K562 (cell line): Measurements from ENCODE around the gene PCDH9. TPM values are rescaled to one million over a fixed set of nuclear protein-coding genes. Genes with fewer than 3 reads are reported as not detected.

Experiments used
- ATAC-seq: fragments of 200-7000 bp; cut with Tn5 transposase; 3 replicates; pipeline ENCODE4 v1.9.1; 2020; ENCODE audit warnings: moderate library complexity
- BruUV-seq: library from RNA; stranded (reverse); fragments of 400-500 nt; replicated peaks from 2 replicates; lab custom pipeline; 2021; lab: Mats Ljungman, UMichigan
- CTCF ChIA-PET: fragments of 300-600 bp; formaldehyde crosslinking; extraction: SDS; loops from one replicate; lab custom pipeline; 2021; ENCODE audit warnings: low intra/inter-chr PET ratio; lab: Yijun Ruan, JAX
- POLR2A ChIA-PET: fragments of 300-600, 350-650 bp; sonication (Branson Sonifier 250); formaldehyde crosslinking; extraction: SDS; loops from one replicate; lab custom pipeline; 2021; ENCODE audit warnings: antibody characterized with exemption, inconsistent platforms; lab: Yijun Ruan, JAX
- DNase-seq, 4 experiments: peaks; one replicate each; pipeline versions ENCODE4 v3.0.0 to v3.0.0-alpha.2; 2011 to 2018; ENCODE audit warnings: low spot score in 3 of 4, mixed read lengths in 3 of 4; ENCODE audit errors: extremely low read depth in 1 of 4
- FAIRE-seq: peaks from 2 replicates; lab custom pipeline; 2011; peaks lifted over from hg19 to GRCh38; lab: Jason Lieb, UNC
- H2AFZ ChIP-seq: 2 replicates; pipeline ENCODE4 v1.6.0; 2011; ENCODE audit warnings: low read depth, low read length, control low read depth, inconsistent platforms
- H3K27ac ChIP-seq: fragments of 200-600 bp; 3 replicates; pipeline ENCODE4 v1.8.0; 2011; ENCODE audit warnings: low read depth, mild to moderate bottlenecking, control low read depth, inconsistent platforms, low read length, moderate library complexity, mixed read lengths; ENCODE audit errors: extremely low read depth
- H3K27me3 ChIP-seq, 2 experiments: fragments of 300-600 bp in 1 of 2; 2 replicates in 1 of 2; 3 replicates in 1 of 2; pipeline versions ENCODE4 v1.6.0 to v1.8.0; 2011; ENCODE audit warnings: inconsistent platforms in 2 of 2, low read length in 2 of 2, mild to moderate bottlenecking in 1 of 2, mixed read lengths in 1 of 2, moderate library complexity in 1 of 2; ENCODE audit not compliant: control insufficient read depth in 2 of 2, insufficient read depth in 2 of 2
- H3K36me3 ChIP-seq: fragments of 300-600 bp; 3 replicates; pipeline ENCODE4 v1.8.0; 2011; ENCODE audit warnings: mild to moderate bottlenecking, low read length, inconsistent platforms; ENCODE audit not compliant: control insufficient read depth, insufficient read depth
- H3K4me1 ChIP-seq, 2 experiments: fragments of 200-600 bp in 1 of 2; replicated peaks in 1 of 2; 2 replicates in 1 of 2; 3 replicates in 1 of 2; pipeline versions ENCODE4 v1.5.1 to v1.8.0; 2011; ENCODE audit warnings: inconsistent platforms in 2 of 2, low read length in 2 of 2, mild to moderate bottlenecking in 1 of 2, mixed read lengths in 1 of 2, moderate library complexity in 1 of 2; ENCODE audit not compliant: control insufficient read depth in 2 of 2, insufficient read depth in 2 of 2
- H3K4me2 ChIP-seq: 2 replicates; pipeline ENCODE4 v1.6.1; 2011; ENCODE audit warnings: low read length, control low read depth, inconsistent platforms, mixed read lengths; ENCODE audit not compliant: insufficient read depth
- H3K4me3 ChIP-seq: fragments of 200-600 bp; sonication (generic), shearing (Covaris generic); 2 replicates; pipeline ENCODE4 v1.5.1; 2016; ENCODE audit warnings: control low read depth, inconsistent platforms
- H3K79me2 ChIP-seq: fragments of 200-600 bp; 3 replicates; pipeline ENCODE4 v1.8.0; 2011; ENCODE audit warnings: low read length, inconsistent platforms; ENCODE audit not compliant: control insufficient read depth, insufficient read depth
- H3K9ac ChIP-seq, 2 experiments: 2 replicates each; pipeline versions ENCODE4 v1.6.0 to v1.6.1; 2011; ENCODE audit warnings: low read depth in 2 of 2, low read length in 2 of 2, control low read depth in 1 of 2, inconsistent platforms in 1 of 2, mild to moderate bottlenecking in 1 of 2, mixed read lengths in 1 of 2; ENCODE audit not compliant: insufficient read depth in 1 of 2
- H3K9me1 ChIP-seq: one replicate; pipeline ENCODE4 v1.6.0; 2011; ENCODE audit warnings: inconsistent platforms, mild to moderate bottlenecking, low read length, moderate library complexity; ENCODE audit not compliant: control insufficient read depth, insufficient read depth
- H3K9me3 ChIP-seq: replicated peaks from 2 replicates; pipeline ENCODE4 v1.5.1; 2011; ENCODE audit warnings: low read depth, low read length, inconsistent platforms; ENCODE audit not compliant: control insufficient read depth, insufficient read depth
- H4K20me1 ChIP-seq: replicated peaks from 2 replicates; pipeline ENCODE4 v1.6.1; 2011; ENCODE audit warnings: low read length, inconsistent platforms, mixed read lengths; ENCODE audit not compliant: control insufficient read depth, insufficient read depth
- ARID4B ChIP-seq: sonication (generic); formaldehyde crosslinking; IDR thresholded peaks from 2 replicates; pipeline ENCODE4 v1.8.0; 2022; ENCODE audit warnings: mild to moderate bottlenecking, missing genetic modification reagents
- CREBBP ChIP-seq: IDR thresholded peaks from one replicate; pipeline ENCODE4 v1.6.1; 2012; ENCODE audit warnings: low read depth, mild to moderate bottlenecking, control low read depth, inconsistent platforms, low read length
- CREM ChIP-seq: IDR thresholded peaks from 2 replicates; pipeline ENCODE4 v1.6.1; 2014; ENCODE audit warnings: antibody characterized with exemption, low read depth
- NELFE ChIP-seq: IDR thresholded peaks from 2 replicates; pipeline ENCODE4 v1.6.1; 2011; ENCODE audit warnings: mild to moderate bottlenecking; ENCODE audit not compliant: insufficient read depth, insufficient read length
- NRF1 ChIP-seq, 2 experiments: fragments of 450-650 bp; IDR thresholded peaks in 1 of 2; conservative IDR thresholded peaks in 1 of 2; 2 replicates each; pipeline ENCODE4 v1.6.1; 2014; ENCODE audit warnings: mild to moderate bottlenecking in 2 of 2
- NUFIP1 ChIP-seq: fragments of 450-650 bp; IDR thresholded peaks from 2 replicates; pipeline ENCODE4 v1.6.1; 2018; ENCODE audit not compliant: partially characterized antibody
- POLR2AphosphoS5 ChIP-seq: IDR thresholded peaks from 2 replicates; pipeline ENCODE4 v1.6.1; 2011; ENCODE audit warnings: mild to moderate bottlenecking, low read depth, low read length, moderate library complexity; ENCODE audit not compliant: control insufficient read depth, insufficient read depth
- RBM22 ChIP-seq: fragments of 200-400 bp; formaldehyde crosslinking; IDR thresholded peaks from 2 replicates; pipeline ENCODE4 v1.6.1; 2018; ENCODE audit warnings: low read length, low read depth; ENCODE audit not compliant: poor library complexity, severe bottlenecking
- RHOXF2B ChIP-seq: fragments of 250-450 bp; sonication (Bioruptor Pico); conservative IDR thresholded peaks from 2 replicates; pipeline ENCODE4 v1.5.1; 2021
- ZNF395 ChIP-seq: fragments of 200-800 bp; sonication (Bioruptor generic); IDR thresholded peaks from 2 replicates; pipeline ENCODE4 v1.6.1; 2017; ENCODE audit warnings: missing genetic modification characterization, missing compliant biosample characterization
- ZNF431 ChIP-seq: sonication (generic); formaldehyde crosslinking; IDR thresholded peaks from 2 replicates; pipeline ENCODE4 v1.8.0; 2022; ENCODE audit warnings: mild to moderate bottlenecking, missing genetic modification reagents
- ZNF830 ChIP-seq: fragments of 250-450 bp; sonication (Bioruptor Pico); IDR thresholded peaks from 2 replicates; pipeline ENCODE4 v1.5.0; 2021; ENCODE audit warnings: mild to moderate bottlenecking
- WGBS: fragments of 100-300 bp; shearing (Covaris generic); methylation state at CpG from one replicate; pipeline ENCODE4 v1.1.6; 2016; ENCODE audit warnings: low coverage, mixed read lengths; ENCODE audit not compliant: insufficient coverage; ENCODE audit errors: missing lambda C conversion rate; 5-methylcytosine and 5-hydroxymethylcytosine counted together
- in situ Hi-C: fragments of 300-500 bp; cut with MboI; formaldehyde crosslinking; loops from 4 replicates; pipeline ENCODE4 v1.15.0; 2018; ENCODE audit warnings: inconsistent platforms, mixed read lengths
- intact Hi-C: fragments of 100-400 bp; cut with micrococcal nuclease; formaldehyde crosslinking; loops from 2 replicates; pipeline ENCODE4 v1.14.2; 2022
- polyA plus RNA-seq, 8 experiments: library from polyadenylated mRNA; depleted of rRNA in 4 of 8; stranded (reverse) in 5 of 8; unstranded in 3 of 8; fragments of >200 nt; fragmentation: Nextera tagmentation in 2 of 8; fragmentation: Illumina TruSeq in 1 of 8; extraction: Ambion mirVana in 2 of 8; extraction: Trizol in 1 of 8; gene quantifications; 2 replicates each; pipeline versions ENCODE4 v1.2.1 to v1.2.3, GENCODE V29; 2011 to 2014; ENCODE audit warnings: inconsistent platforms in 1 of 8, missing spikeins in 1 of 8
- total RNA-seq, 7 experiments: library from RNA; depleted of rRNA in 6 of 7; stranded (reverse); fragments of >200 nt in 6 of 7; fragmentation: Illumina TruSeq in 2 of 7; extraction: Trizol in 2 of 7; gene quantifications; 2 replicates each; pipeline versions ENCODE4 v1.2.1 to v1.2.3, GENCODE V29; 2011 to 2021; ENCODE audit warnings: low replicate concordance in 1 of 7
- TF ChIP-seq, protein P1 (sequence below): IDR thresholded peaks from 2 replicates; pipeline ENCODE4 v1.6.1; 2011; ENCODE audit not compliant: insufficient read length; ENCODE audit errors: extremely low read depth
- TF ChIP-seq, protein P2 (sequence below): IDR thresholded peaks from 2 replicates; pipeline ENCODE4 v1.6.1; 2014; ENCODE audit warnings: antibody characterized with exemption

The PCDH9 gene
- total and polyA plus RNA-seq, 9 of the 15 experiments (the other 6 are each of a cell fraction or from before 2014, with no cell fraction given) = 1.1 to 6.7 (median 4.9) TPM

DNA sequence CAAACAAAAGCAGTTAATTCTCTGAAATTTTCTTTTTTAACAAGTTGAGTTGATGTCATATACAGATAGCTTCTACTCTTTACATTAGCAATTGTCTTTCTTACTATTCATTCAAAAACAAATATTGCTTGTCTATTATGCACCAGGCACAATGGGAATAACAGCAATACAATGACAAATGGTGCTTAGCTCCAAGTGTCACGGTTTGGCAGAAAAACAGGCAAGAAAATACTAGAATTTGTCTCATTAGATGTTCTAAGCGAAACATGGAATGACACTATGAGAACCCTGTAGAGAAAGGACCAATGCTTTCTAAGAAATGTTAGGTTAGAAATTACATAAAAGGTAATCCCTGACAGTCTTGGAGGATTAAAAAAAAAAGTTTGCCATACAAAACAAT, 187.6 kb downstream of the PCDH9 start:
- DNase-seq = no peak
- ChIA-PET POLR2A (no interaction called here), CTCF (no interaction called here)
- H4K20me1 ChIP-seq = no peaks in the 10 kb centered on the region
- H3K79me2 ChIP-seq = no peaks in the 10 kb centered on the region
- no peak overlapping the region for H3K27ac ChIP-seq
- H3K4me2 ChIP-seq = no peak overlapping the region
- H3K4me1 ChIP-seq = no peaks in the 10 kb centered on the region
- H3K36me3 ChIP-seq = no peaks in the 10 kb centered on the region
- H3K4me3 ChIP-seq = no peak overlapping the region
- BruUV-seq = no TSS peak
- in situ Hi-C loops (no loop called here), intact Hi-C loops (no loop called here)
- H3K9ac ChIP-seq = no peak overlapping the region
- ATAC-seq = no peak
- no peak for FAIRE-seq
- no peaks in the 10 kb centered on the region for H3K27me3 ChIP-seq
- H3K9me3 ChIP-seq = no peaks in the 10 kb centered on the region
- H3K9me1 ChIP-seq = no peaks in the 10 kb centered on the region
- WGBS = 4% methylated on average over 2 of the region's 2 CpGs
- no peak overlapping the region for H2AFZ ChIP-seq
- TF ChIP-seq NUFIP1 (no peak), NRF1 (conservative IDR thresholded peaks at IDR 0.05 in 1 of 2, IDR thresholded peaks at IDR 0.05 in 1 of 2) (no peak), RBM22 (no peak), NELFE (no peak), RHOXF2B (CRISPR knock-in tag) (no peak), ARID4B (CRISPR knock-in tag) (no peak), ZNF830 (no peak), POLR2AphosphoS5 (no peak), ZNF431 (CRISPR knock-in tag) (no peak), CREM (no peak), ZNF395 (CRISPR knock-in tag) (no peak), CREBBP (no peak)
- TF ChIP-seq, protein P1, sequence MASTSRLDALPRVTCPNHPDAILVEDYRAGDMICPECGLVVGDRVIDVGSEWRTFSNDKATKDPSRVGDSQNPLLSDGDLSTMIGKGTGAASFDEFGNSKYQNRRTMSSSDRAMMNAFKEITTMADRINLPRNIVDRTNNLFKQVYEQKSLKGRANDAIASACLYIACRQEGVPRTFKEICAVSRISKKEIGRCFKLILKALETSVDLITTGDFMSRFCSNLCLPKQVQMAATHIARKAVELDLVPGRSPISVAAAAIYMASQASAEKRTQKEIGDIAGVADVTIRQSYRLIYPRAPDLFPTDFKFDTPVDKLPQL = no peak
- TF ChIP-seq, protein P2, sequence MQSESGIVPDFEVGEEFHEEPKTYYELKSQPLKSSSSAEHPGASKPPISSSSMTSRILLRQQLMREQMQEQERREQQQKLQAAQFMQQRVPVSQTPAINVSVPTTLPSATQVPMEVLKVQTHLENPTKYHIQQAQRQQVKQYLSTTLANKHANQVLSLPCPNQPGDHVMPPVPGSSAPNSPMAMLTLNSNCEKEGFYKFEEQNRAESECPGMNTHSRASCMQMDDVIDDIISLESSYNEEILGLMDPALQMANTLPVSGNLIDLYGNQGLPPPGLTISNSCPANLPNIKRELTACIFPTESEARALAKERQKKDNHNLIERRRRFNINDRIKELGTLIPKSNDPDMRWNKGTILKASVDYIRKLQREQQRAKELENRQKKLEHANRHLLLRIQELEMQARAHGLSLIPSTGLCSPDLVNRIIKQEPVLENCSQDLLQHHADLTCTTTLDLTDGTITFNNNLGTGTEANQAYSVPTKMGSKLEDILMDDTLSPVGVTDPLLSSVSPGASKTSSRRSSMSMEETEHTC = no peak
